A172 (cell line): ENCODE results near the gene MARCKSL1. TPM values are rescaled to one million over a fixed set of nuclear protein-coding genes. Genes with fewer than 3 reads are reported as not detected.
"Not testable (repeated sequence)": the region's sequence is repeated elsewhere in the genome, so short reads cannot be mapped to it uniquely, and the experiment has no call there.

Experiments
- DNase-seq: peaks from one replicate; pipeline ENCODE4 v3.0.0-alpha.2; 2015; ENCODE audit warnings: low spot score
- total RNA-seq: library from RNA; depleted of rRNA; stranded (reverse); fragments of >200 nt; shearing (Covaris generic); gene quantifications from 2 replicates; pipeline ENCODE4 v1.2.3, GENCODE V29; 2014; rRNA removed

MARCKSL1 gene
- total RNA-seq, 1 experiment from 2014 or later: 91.0 TPM

GRCh38 chr1:32289256-32289655, 46.8 kb downstream of the MARCKSL1 start:
- DNase-seq: no peak

- DNase-seq: no peak
Observed at GRCh38 chr1:32286763-32287162, 49.3 kb downstream of the MARCKSL1 start.

- DNase-seq: no peak
Observed at GRCh38 chr1:32285658-32286057, 50.4 kb downstream of the MARCKSL1 start.

- DNase-seq: not testable (repeated sequence)
Observed at GRCh38 chr1:32284777-32285176, 51.3 kb downstream of the MARCKSL1 start.

Other genes starting within 250 kb of the MARCKSL1 start
- 35.5 and 37.8 TPM in 2 replicates for gene KPNA6, start 228.2 kb downstream of the MARCKSL1 start, total RNA-seq
- 22.1 and 24.6 TPM in 2 replicates for gene TXLNA, start 156.6 kb downstream of the MARCKSL1 start, total RNA-seq
- gene CCDC28B, start 135.6 kb downstream of the MARCKSL1 start, total RNA-seq: 5.7 and 9.1 TPM in 2 replicates
- 0.45 TPM in 1 of 2 replicates, not detected in the other for gene IQCC, start 130.6 kb downstream of the MARCKSL1 start, total RNA-seq
- gene DCDC2B, start 127.1 kb downstream of the MARCKSL1 start, total RNA-seq: not detected in 2 replicates
- gene TMEM234, start 113.9 kb downstream of the MARCKSL1 start, total RNA-seq: 3.6 and 5.5 TPM in 2 replicates
- 283 and 299 TPM in 2 replicates for gene EIF3I, start 113.8 kb downstream of the MARCKSL1 start, total RNA-seq
- 5.8 and 8.5 TPM in 2 replicates for gene FAM167B, start 89.0 kb downstream of the MARCKSL1 start, total RNA-seq
- gene LCK, start 85.0 kb downstream of the MARCKSL1 start, total RNA-seq: not detected in 2 replicates
- gene HDAC1, start 44.1 kb downstream of the MARCKSL1 start, total RNA-seq: 61.0 and 61.8 TPM in 2 replicates
- gene FAM229A, start 26.3 kb upstream of the MARCKSL1 start, total RNA-seq: 0.34 and 0.45 TPM in 2 replicates
- gene TSSK3, start 26.3 kb upstream of the MARCKSL1 start, total RNA-seq: 0.24 TPM in 1 of 2 replicates, not detected in the other
- 40.6 and 53.1 TPM in 2 replicates for gene BSDC1, start 58.2 kb upstream of the MARCKSL1 start, total RNA-seq
- 0.02 and 0.07 TPM in 2 replicates for gene ZBTB8B, start 128.8 kb upstream of the MARCKSL1 start, total RNA-seq
- gene ZBTB8A, start 203.2 kb upstream of the MARCKSL1 start, total RNA-seq: 3.6 and 3.9 TPM in 2 replicates